Transverse colon (tissue), 4 donors: ENCODE results near the gene WDR18. TPM values are rescaled to one million over a fixed set of nuclear protein-coding genes. Genes with fewer than 3 reads are reported as not detected.
"Not testable (repeated sequence)": the region's sequence is repeated elsewhere in the genome, so short reads cannot be mapped to it uniquely, and the experiment has no call there.

ENCODE experiments used
- DNase-seq: peaks from one replicate; pipeline ENCODE4 v3.0.0-alpha.2; 2019
- H3K27ac ChIP-seq, 4 donors: fragments of 200-600 bp; sonication (generic); 2 replicates each; pipeline ENCODE4 v1.5.1; 2016 to 2018; ENCODE audit warnings: inconsistent platforms in 4 of 4
- H3K27me3 ChIP-seq: fragments of 200-600 bp; sonication (generic); 2 replicates; pipeline ENCODE4 v1.5.1; 2017; ENCODE audit warnings: inconsistent platforms
- H3K36me3 ChIP-seq, 4 donors: fragments of 200-600 bp; sonication (generic); 2 replicates each; pipeline ENCODE4 v1.5.1; 2017 to 2019; ENCODE audit warnings: inconsistent platforms in 4 of 4
- H3K4me1 ChIP-seq, 4 donors: fragments of 200-600 bp; sonication (generic); 2 replicates each; pipeline ENCODE4 v1.5.1; 2017 to 2020; ENCODE audit warnings: inconsistent platforms in 4 of 4
- H3K4me3 ChIP-seq, 4 donors: fragments of 200-600 bp; sonication (generic); 1 replicate in 1 of 4; 2 replicates in 3 of 4; pipeline versions ENCODE4 v1.5.1 to v1.6.1; 2017 to 2019; ENCODE audit warnings: inconsistent platforms in 4 of 4
- H3K9me3 ChIP-seq, 2 donors: fragments of 200-600 bp; sonication (generic); 2 replicates each; pipeline ENCODE4 v1.5.1; 2017 to 2019; ENCODE audit warnings: inconsistent platforms in 2 of 2
- CTCF ChIP-seq, 5 experiments: fragments of 200-600 bp in 3 of 5; fragments of 450-650 bp in 2 of 5; sonication (generic) in 3 of 5; IDR thresholded peaks; 1 replicate in 2 of 5; 2 replicates in 3 of 5; pipeline ENCODE4 v1.5.1; 2016 to 2017; ENCODE audit warnings: antibody characterized with exemption in 5 of 5, inconsistent platforms in 3 of 5, mild to moderate bottlenecking in 2 of 5, moderate library complexity in 1 of 5
- EP300 ChIP-seq: sonication (generic); formaldehyde crosslinking; IDR thresholded peaks from one replicate; pipeline ENCODE4 v1.6.1; 2017; ENCODE audit warnings: antibody characterized with exemption, low read depth
- POLR2A ChIP-seq: fragments of 450-650 bp; IDR thresholded peaks from one replicate; pipeline ENCODE4 v1.6.1; 2016; ENCODE audit warnings: antibody characterized with exemption, mild to moderate bottlenecking, moderate library complexity
- POLR2AphosphoS5 ChIP-seq, 3 donors: sonication (generic); formaldehyde crosslinking; IDR thresholded peaks; one replicate each; pipeline ENCODE4 v1.6.1; 2016; ENCODE audit warnings: antibody characterized with exemption in 3 of 3
- WGBS, 2 donors: methylation state at CpG; one replicate each; pipeline ENCODE4 v1.1.5; 2018; ENCODE audit warnings: low coverage in 1 of 2; 5-methylcytosine and 5-hydroxymethylcytosine counted together
- in situ Hi-C, 4 donors: fragments of 200-750 bp; cut with MboI; loops; one replicate each; pipeline versions ENCODE4 v1.15.0 to v1.15.1; 2017; ENCODE audit warnings: low sequenced_read_pairs in 3 of 4, low pct_ligation_motif_present in 1 of 4, low pct_unique_long_range_greater_than_20kb in 1 of 4
- intact Hi-C: fragments of 100-400 bp; cut with DNase I; formaldehyde crosslinking; loops from one replicate; pipeline ENCODE4 v1.15.1; 2023; ENCODE audit warnings: low total_unique reads
- total RNA-seq, 4 donors: library from RNA; depleted of rRNA; stranded (reverse); fragments of >200 nt; gene quantifications; one replicate each; pipeline ENCODE4 v1.1.0, GENCODE V29; 2016

Gene WDR18
- total RNA-seq, 4 donors from 2014 or later: 23.1 to 47.4 (median 39.0) TPM

- H3K4me1 ChIP-seq: peaks cover 20 to 43% (median 25%) of the 10 kb centered on the region in 4 donors
- intact Hi-C loops (no loop called here), in situ Hi-C loops (no loop called here)
- no peaks in the 10 kb centered on the region for H3K36me3 ChIP-seq
- no peak overlapping the region for H3K4me3 ChIP-seq
- no peaks in the 10 kb centered on the region for H3K9me3 ChIP-seq
- WGBS, 2 donors: 60 to 71% methylated on average over 1 to 53 of the region's 55 CpGs
- peaks cover 4% of the 10 kb centered on the region for H3K27me3 ChIP-seq
- peak; percentile 41 for DNase-seq
- TF ChIP-seq EP300 (no peak), POLR2AphosphoS5 (IDR thresholded peaks at IDR 0.05) (no peak), POLR2A (no peak), CTCF (IDR thresholded peaks at IDR 0.05) (no peak)
- no peak overlapping the region for H3K27ac ChIP-seq
These were observed 28.1 kb upstream of the WDR18 start for GRCh38 chr19:955803-956765.

- TF ChIP-seq POLR2AphosphoS5 (IDR thresholded peaks at IDR 0.05) (no peak), CTCF (IDR thresholded peaks at IDR 0.05) (no peak)
- H3K27ac ChIP-seq: no peak overlapping the region
- intact Hi-C loops: no loop called here
- 41% methylated on average over 27 of the region's 27 CpGs; no CpG with 5 or more reads in 1 of the 2 donors for WGBS, 2 donors
- H3K4me1 ChIP-seq: peaks cover 17 to 36% (median 26%) of the 10 kb centered on the region in 4 donors
- H3K27me3 ChIP-seq: peaks cover 4% of the 10 kb centered on the region
- H3K36me3 ChIP-seq: no peaks in the 10 kb centered on the region
- in situ Hi-C loops: no loop called here
- DNase-seq: no peak
- H3K4me3 ChIP-seq: no peak overlapping the region
- no peaks in the 10 kb centered on the region for H3K9me3 ChIP-seq
These were observed 27.2 kb upstream of the WDR18 start for GRCh38 chr19:956766-957440.

- H3K4me3 ChIP-seq, H3K27ac ChIP-seq, in situ Hi-C loops, H3K9me3 ChIP-seq, H3K27me3 ChIP-seq, intact Hi-C loops, DNase-seq, H3K36me3 ChIP-seq: not testable (repeated sequence)
- H3K4me1 ChIP-seq: peaks cover 16 to 33% (median 26%) of the 10 kb centered on the region in 4 donors
- 80 to 95% methylated on average over 2 to 9 of the region's 9 CpGs for WGBS, 2 donors
These were observed 26.6 kb upstream of the WDR18 start for GRCh38 chr19:957578-957977.

GRCh38 chr19:958967-959855 is 24.9 kb upstream of the WDR18 start:
- H3K36me3 ChIP-seq: no peaks in the 10 kb centered on the region
- peaks cover 4 to 24% (median 15%) of the 10 kb centered on the region in 4 donors for H3K4me1 ChIP-seq
- 84 to 100% methylated on average over 4 to 36 of the region's 36 CpGs for WGBS, 2 donors
- H3K27ac ChIP-seq: no peak overlapping the region
- H3K9me3 ChIP-seq: no peaks in the 10 kb centered on the region
- intact Hi-C loops: no loop called here
- no peak for DNase-seq
- in situ Hi-C loops: no loop called here
- TF ChIP-seq POLR2A: no peak
- no peak for TF ChIP-seq EP300
- TF ChIP-seq POLR2AphosphoS5 (IDR thresholded peaks at IDR 0.05): no peak
- no peak for TF ChIP-seq CTCF (IDR thresholded peaks at IDR 0.05)
- no peak overlapping the region for H3K4me3 ChIP-seq
- peaks cover 4% of the 10 kb centered on the region for H3K27me3 ChIP-seq
